H54 (cell line): ENCODE measurements around the gene RSRC2.
"Not testable (repeated sequence)": the region's sequence is repeated elsewhere in the genome, so short reads cannot be mapped to it uniquely, and the experiment has no call there.

Source experiments
- DNase-seq: peaks from one replicate; pipeline ENCODE4 v3.0.0; 2011; ENCODE audit warnings: low spot score, mixed read lengths; ENCODE audit not compliant: insufficient read length
- FAIRE-seq: peaks from 3 replicates; lab custom pipeline; 2011; peaks lifted over from hg19 to GRCh38; lab: Jason Lieb, UNC
- POLR2A ChIP-seq: IDR thresholded peaks from 2 replicates; pipeline ENCODE4 v1.6.1; 2011; ENCODE audit warnings: low read depth, mild to moderate bottlenecking, low read length

The RSRC2 gene

DNA sequence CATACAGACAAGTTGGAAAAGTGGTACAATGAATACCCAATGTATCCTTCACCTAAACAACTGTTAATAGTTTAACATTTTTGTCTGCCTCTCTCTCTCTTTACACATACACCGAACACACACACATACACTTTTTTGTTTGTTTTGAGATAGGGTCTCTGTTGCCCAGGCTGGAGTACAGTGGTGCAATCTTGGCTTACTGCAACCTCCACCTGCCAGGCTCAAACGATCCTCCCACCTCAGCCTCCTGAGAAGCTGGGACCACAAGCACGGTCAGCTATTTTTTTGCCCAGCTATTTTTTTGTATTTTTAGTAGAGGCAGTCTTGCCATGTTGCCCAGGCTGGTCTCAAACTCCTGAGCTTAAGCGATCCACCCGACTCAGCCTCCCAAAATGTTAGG, 42.8 kb downstream of the RSRC2 start:
- FAIRE-seq (no peak), DNase-seq (no peak)
- no peak for TF ChIP-seq POLR2A

DNA sequence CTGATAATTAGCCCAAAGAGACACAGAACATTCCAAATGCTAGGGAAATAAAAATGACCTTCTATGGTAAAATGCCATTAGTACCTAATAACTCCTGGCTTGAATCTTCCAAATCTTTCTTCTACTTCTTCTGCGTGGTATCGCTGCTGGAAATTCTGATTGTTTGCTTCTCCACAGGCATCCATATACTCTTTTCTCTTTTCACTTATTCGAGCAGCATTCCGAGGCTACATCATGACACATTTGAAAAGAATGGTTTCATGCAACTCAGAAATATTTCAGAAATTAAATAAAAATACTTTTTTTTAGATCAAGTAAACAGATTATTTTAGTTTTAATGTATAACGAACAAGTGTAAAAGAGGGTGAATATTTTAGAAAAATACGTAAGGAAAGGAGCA, 44.9 kb downstream of the RSRC2 start:
- no peak for TF ChIP-seq POLR2A
- DNase-seq (no peak), FAIRE-seq (no peak)

DNA sequence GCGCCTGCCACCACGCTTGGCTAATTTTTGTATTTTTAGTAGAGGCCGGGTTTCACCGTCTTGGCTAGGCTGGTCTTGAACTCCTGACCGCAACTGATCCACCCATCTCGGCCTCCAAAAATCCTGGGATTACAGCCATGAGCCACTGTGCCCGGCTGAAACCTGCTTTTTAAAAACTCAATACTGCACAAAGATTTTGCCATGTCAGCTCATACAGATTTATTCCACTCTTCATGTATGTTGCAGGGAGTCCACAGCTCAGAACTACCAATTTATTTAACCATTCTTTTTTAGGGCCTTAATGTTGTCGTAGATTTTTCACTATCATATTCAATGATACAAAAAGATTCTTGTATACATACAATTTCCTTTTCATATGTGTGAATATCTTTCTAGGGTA, 46.0 kb downstream of the RSRC2 start:
- DNase-seq, result no peak
- no peak for TF ChIP-seq POLR2A
- no peak for FAIRE-seq

DNA sequence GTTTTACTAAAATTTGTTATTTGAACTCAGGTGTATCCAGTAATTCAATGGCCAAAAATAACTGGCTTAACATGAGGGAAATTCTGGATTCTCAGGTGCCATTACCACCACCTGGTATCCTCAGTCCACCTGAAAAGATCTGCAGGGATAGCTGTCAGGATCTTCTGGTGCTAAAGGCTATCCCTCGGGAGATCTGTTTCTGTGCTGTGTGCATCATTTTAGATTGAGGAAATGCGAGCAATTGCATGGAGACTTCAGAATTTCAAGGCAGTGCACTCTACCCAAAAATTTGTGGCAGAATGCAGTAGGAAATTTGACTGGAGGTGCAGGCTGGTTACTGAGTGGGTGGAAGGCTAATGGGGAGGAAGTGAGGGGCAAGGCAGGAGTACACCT, 52.4 kb downstream of the RSRC2 start:
- DNase-seq (no peak), FAIRE-seq (no peak)
- no peak for TF ChIP-seq POLR2A

DNA sequence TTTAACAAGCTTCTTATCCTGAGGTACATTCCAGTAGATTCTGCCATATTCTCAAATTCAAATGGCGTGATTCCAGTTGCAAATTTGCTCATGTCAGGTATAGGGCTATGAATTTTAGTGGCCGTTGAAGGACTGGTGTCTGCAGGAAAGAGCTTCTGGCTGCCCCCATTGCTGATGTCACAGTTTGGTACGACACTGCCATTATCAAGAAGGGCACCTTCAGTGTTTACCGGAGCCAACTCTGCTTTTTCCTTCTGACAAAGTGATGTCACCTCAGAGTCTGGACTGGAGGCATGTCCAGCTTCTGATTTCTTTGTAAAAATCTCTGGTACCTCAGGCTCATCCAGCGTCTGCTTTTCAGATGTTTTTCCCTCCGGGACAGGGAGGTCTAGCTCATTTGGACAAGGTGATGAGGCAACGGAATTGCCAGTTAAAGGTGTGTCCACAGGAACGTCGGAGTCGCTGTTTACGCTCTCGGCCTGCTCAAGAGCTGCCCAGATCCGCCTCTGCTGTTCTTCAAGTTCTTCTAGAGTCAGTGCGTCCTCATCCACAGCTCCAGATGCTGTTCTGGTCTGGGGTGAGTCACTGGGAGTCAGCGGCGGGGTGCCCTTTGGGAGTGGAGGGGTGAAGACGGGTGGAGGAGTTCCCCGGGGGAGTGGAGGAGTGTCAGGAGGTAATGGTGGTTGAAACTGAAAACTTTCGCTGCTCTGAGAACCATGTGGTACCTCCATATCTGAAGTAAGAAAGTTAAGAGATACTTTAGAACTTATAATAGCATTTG, 53.0 kb downstream of the RSRC2 start:
- peak; percentile 54 for DNase-seq
- peak; percentile 62 for FAIRE-seq
- TF ChIP-seq POLR2A, result no peak

DNA sequence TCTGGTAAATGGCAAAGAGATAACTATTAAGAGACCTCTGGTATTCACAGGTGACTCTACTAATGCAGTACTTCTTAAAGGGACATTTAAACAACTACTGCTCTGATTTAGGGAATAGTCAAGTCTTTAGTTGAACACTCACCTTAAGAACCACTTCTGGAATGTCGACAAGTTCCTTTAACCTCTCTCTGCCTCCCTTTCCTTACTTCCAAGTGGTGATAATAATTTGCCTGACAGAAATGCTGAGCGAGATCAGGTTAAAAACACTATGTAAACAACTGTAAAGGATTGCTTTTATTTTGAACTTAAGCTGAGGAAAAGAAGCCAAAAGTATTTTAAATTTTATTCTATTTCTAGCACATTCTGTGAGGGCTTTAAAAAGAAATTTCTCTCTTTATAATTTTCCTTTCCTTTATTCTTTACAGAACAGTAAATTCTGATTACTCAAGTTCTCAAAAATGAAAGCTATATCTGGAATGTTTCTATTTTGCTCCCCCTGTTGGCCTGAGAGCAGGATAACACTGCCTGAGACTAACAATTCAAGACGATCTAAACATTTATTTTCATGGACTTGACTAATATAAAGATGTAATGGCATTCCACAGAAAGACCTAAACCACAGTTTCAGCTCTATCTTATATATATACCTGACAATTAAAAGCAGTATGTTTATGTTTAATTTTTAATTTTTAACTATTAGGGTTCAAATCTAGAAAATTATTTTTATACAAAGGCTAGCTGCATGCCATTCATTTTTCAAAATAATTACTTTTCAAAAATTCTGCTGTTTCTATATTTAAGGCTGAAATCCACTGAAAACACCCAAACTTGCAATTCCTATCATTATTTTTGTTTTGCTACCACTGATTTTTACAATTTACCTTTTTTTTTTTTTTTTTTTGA, 55.2 kb downstream of the RSRC2 start:
- DNase-seq, result no peak
- no peak for FAIRE-seq

DNA sequence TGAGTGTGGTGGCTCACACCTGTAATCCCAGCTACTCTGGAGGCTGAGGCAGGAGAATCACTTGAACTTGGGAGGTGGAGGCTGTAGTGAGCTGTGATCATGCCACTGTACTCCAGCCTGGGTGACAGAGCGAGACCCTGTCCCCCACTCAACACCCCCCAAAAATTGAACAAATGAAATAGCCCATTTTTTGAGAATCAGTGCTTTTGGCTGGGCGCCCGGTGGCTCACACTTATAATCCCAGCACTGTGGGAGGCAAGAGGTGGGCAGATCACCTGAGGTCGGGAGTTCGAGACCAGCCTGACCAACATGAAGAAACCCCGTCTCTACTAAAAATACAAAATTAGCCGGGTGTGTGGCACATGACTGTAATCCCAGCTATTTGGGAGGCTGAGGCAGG, 56.2 kb downstream of the RSRC2 start:
- not testable (repeated sequence) for FAIRE-seq, DNase-seq

More for the DNA sequence above, 55.2 kb downstream of the RSRC2 start:
- no peak for TF ChIP-seq POLR2A

DNA sequence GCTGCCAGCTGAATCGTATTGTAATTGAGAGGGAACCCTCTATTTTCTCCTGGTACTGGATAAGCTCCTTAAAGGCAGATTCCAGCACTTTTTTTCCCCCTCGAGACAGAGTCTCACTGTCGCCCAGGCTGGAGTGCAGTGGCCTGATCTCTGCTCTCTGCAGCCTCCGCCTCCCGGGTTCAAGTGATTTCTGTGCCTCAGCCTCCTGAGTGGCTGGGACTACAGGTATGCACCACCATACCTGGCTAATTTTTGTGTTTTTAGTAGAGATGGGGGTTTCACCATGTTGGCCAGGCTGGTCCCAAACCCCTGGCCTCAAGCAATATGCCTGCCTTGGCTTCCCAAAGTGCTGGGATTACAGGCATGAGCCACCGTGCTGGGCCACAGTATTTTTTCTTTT, 56.9 kb downstream of the RSRC2 start:
- not testable (repeated sequence) for DNase-seq, FAIRE-seq

DNA sequence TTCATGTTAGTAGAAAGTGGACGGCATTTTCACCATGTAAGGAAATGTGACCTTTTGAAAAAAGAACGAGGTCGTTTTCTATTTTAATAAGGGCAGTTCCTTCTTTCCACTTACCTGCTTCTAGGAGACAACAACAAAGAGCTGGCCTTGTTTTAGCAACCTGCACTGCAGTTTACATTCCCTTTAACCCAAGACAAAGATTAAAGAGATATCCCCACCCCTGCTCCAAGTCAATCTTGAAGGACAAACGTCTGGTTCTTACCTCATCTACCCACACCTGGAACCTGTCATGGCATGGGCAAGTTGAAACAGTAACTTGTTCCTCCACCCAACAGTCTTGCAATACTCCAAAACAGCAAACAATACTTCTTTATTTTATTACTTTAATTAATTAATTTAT, 58.8 kb downstream of the RSRC2 start:
- no peak for TF ChIP-seq POLR2A
- DNase-seq (no peak), FAIRE-seq (no peak)

DNA sequence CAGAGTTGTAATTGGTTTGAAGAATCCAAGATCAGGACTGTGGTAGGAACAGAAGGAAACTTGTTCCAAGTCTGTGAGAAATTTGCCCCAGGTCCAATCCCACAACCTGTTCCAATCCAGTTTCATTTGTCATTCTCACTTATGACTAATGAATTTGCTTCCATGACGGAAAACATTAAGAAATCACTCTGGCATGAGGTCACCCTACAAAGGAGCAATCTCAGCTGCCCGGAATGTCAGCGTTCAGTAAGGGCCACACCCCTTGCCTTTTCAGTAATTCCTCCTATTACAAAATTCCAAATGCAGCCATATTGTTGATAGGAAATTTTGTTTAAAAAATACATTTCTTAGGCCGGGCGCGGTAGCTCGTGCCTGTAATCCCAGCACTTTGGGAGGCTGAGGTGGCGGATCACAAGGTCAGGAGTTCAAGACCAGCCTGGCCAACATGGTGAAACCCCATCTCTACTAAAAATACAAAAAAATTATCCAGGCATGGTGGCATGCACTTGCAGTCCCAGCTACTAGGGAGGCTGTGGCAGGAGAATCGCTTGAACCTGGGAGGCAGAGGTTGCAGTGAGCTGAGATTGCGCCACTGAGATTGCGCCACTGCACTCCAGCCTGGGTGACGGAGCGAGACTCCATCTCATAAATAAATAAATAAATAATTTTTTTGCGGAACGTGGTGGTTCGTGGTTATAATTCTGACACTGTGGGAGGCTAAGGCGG, 62.3 kb downstream of the RSRC2 start:
- DNase-seq (peak; percentile 80), FAIRE-seq (peak; percentile 84)

DNA sequence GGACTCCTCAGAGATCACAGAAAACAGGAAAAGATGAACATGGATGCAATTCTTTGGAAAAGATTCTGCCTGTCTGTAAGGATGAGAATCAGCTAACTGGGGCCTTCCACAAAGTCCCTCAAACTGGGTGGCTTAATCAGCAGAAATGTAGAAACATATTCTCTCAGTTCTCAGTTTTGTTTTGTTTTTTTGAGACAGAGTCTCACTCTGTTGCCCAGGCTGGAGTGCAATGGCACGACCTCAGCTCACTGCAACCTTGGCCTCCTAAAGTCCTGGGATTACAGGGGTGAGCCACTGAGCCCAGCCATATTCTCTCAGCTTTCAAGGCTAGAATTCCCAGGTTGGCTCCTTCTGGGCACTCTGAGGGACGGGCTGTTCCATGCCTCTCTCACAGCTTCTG, 66.1 kb downstream of the RSRC2 start:
- TF ChIP-seq POLR2A, result no peak
- DNase-seq, result no peak
- FAIRE-seq, result no peak

DNA sequence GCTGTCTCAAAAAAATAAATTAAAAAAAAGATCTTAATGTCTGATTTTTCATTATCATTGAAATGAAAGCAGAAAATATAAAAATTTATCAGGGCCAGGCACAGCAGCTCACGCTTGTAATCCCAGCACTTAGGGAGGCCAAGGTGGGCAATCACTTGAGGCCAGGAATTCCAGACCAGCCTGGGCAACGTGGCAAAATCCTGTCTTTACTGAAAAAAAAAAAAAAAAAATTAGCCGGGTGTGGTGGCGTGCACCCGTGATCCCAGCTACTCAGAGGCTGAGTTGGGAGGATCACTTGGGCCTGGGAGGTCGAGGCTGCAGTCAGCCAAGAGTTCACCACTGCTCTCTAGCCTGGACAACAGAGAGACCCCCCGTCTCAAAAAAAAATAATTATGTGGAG, 66.7 kb downstream of the RSRC2 start:
- TF ChIP-seq POLR2A, result no peak
- no peak for FAIRE-seq
- no peak for DNase-seq

DNA sequence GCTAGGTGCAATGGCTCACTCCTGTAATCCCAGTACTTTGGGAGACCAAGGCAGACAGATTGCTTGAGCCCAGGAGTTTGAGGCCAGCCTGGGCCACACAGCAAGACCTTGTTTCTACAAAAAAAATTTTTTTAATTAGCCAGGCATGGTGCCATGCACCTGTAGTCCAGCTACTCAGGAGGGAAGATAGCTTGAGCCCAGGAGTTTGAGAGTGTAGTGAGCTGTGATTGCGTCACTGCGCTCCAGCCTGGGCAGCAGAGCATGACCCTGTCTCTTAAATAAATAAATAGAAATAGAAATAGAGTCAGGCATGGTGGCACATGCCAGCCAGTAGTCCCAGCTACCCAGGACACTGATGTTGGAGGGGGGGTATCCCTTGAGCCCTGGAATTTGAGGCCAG, 67.5 kb downstream of the RSRC2 start:
- no peak for DNase-seq
- no peak for FAIRE-seq
- TF ChIP-seq POLR2A, result no peak
